Measurements from ENCODE around the gene OR6K2. TPM values are rescaled to one million over a fixed set of nuclear protein-coding genes. Genes with fewer than 3 reads are reported as not detected.
A peak's percentile ranks its signal among the peaks of the same experiment; 100 is the strongest.

Gene OR6K2, protein sequence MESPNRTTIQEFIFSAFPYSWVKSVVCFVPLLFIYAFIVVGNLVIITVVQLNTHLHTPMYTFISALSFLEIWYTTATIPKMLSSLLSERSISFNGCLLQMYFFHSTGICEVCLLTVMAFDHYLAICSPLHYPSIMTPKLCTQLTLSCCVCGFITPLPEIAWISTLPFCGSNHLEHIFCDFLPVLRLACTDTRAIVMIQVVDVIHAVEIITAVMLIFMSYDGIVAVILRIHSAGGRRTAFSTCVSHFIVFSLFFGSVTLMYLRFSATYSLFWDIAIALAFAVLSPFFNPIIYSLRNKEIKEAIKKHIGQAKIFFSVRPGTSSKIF
- total RNA-seq (not detected), polyA plus RNA-seq (not detected), total RNA-seq (0 reads per million in 6 experiments)

DNA sequence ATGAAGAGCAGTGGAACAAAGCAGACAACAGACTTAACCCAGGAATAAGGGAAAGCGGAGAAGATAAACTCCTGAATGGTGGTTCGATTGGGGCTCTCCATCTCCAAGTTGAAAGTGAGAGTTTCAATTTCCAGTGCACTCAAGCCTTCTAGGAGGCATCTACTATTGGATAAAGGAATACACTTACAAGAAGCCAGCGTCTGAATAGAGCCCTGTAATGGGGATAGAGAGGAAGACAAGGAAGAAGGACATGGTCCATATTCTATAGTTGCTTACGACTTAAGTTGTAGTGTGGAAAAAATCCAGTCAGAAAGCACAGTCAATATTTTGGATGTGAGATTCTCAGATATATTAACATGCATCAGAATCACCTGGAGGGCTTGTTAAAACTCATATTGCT, at the start of gene OR6K2:
TSS of gene OR6K2 (minus strand) at position 101 of the 400 bp plus-strand sequence. CDS start at position 101, 0 bp downstream.
- H3K4me1 Mint-ChIP-seq: no peaks in the 10 kb centered on the region
- ATAC-seq (no peak), DNase-seq (no peak)
- H3K27ac Mint-ChIP-seq: no peak within 1 kb of the TSS
- H3K4me3 Mint-ChIP-seq: no peak within 1 kb of the TSS
- H3K36me3 Mint-ChIP-seq: no peaks in the 10 kb centered on the region
- H3K27me3 Mint-ChIP-seq: peaks cover 2 to 11% (median 3%) of the 10 kb centered on the region in 5 donors
- POLR2A ChIA-PET: no interaction called here
- H3K9me3 Mint-ChIP-seq: peaks cover 0 to 6% (median 0%) of the 10 kb centered on the region in 9 donors

DNA sequence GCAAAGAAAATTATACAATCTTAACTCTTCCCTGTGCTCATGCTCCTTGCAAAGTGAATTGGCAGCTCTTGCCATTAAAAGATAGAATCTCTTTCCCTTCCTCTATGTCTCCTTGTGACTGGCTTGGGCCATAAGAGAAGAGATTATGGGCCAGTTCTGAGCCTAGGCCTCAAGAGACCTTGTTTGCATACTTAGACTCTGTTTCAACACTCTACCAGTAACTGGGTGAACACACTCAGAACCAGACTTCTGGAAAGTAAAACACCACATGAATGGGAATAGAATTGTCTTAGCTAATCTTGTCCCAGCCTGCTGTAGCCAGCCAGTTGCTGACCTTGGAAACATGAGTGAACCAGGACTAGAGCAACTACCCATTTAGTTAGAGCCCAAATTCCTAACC, 35.4 kb upstream of the OR6K2 start:
- Mint-ChIP-seq H3K36me3 (no peaks in the 10 kb centered on the region), H3K4me1 (no peaks in the 10 kb centered on the region), H3K9me3 (no peaks in the 10 kb centered on the region), H3K4me3 (no peak overlapping the region), H3K27ac (no peak overlapping the region), H3K27me3 (peaks cover 7 to 27% (median 14%) of the 10 kb centered on the region in 5 donors)
- POLR2A ChIA-PET: no interaction called here
- ATAC-seq (no peak), DNase-seq (no peak)

DNA sequence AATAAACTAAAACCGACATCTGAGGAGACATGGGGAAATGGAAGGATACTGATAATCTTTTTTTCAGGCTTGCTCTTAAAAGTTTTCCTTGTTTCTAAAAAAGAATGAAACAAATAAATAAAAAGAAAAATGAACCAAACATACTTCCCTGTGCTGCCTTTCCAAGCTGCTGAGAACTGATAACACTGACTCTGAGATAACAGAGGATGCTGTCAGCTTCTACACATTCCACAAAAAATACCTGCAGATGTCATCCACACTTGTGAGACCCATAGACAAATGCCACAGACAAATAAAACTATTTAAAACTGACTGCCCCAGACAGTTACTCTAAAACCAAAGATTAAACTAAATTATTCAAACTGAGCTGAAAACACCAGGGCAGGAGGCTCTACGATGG, 32.1 kb upstream of the OR6K2 start:
- POLR2A ChIA-PET: no interaction called here
- Mint-ChIP-seq H3K4me1 (no peaks in the 10 kb centered on the region), H3K4me3 (no peak overlapping the region), H3K27me3 (peaks cover 0 to 6% (median 1%) of the 10 kb centered on the region in 5 donors), H3K9me3 (no peaks in the 10 kb centered on the region), H3K27ac (no peak overlapping the region), H3K36me3 (no peaks in the 10 kb centered on the region)
- ATAC-seq (no peak), DNase-seq (no peak)

DNA sequence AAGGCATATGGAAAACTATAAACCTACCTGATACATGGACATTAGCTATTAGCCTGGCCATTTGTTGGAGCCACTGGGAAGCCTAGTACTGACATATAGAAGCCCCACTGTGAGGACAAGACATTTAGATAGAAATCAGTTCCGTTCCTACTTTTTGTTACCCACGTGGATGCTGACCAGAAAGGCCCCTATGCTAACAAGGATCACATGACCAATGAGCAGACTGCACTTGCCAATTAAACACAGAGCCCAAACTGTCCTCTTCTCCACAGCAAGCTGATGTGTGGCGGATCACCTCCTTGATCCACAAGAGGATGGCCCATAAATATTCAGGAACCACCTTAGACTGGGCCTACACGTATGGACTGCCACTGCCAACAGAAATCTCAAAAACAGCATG, 31.3 kb upstream of the OR6K2 start:
- H3K36me3 Mint-ChIP-seq: no peaks in the 10 kb centered on the region

DNA sequence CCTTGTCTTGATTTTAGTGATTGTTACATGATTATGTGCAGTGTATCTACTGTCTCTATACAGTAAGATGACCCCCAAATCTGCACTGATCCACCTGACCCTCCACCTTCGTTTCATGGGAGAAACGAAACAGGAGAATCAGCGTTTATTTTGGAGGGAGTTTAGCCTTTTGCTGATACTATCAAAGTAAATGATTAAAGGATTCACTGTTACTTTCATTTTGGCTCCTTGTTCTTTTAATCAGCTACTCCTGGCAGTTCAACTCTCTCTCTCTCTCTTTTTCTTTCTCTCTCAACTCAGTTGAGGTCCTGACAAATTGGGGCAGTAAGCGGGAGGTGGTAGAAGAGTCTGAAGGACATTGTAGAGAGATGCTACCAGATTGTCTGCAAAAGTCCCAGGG, 30.0 kb upstream of the OR6K2 start:
- H3K4me1 Mint-ChIP-seq: no peaks in the 10 kb centered on the region
- no peak overlapping the region for H3K4me3 Mint-ChIP-seq
- DNase-seq (no peak), ATAC-seq (no peak)
- H3K9me3 Mint-ChIP-seq: no peaks in the 10 kb centered on the region
- peaks cover 0 to 7% (median 2%) of the 10 kb centered on the region in 5 donors for H3K27me3 Mint-ChIP-seq
- POLR2A ChIA-PET: no interaction called here
- no peaks in the 10 kb centered on the region for H3K36me3 Mint-ChIP-seq
- H3K27ac Mint-ChIP-seq: no peak overlapping the region

More for the DNA sequence above, 31.3 kb upstream of the OR6K2 start:
- DNase-seq (no peak), ATAC-seq (no peak)
- peaks cover 0 to 3% (median 2%) of the 10 kb centered on the region in 5 donors for H3K27me3 Mint-ChIP-seq
- H3K4me1 Mint-ChIP-seq: no peaks in the 10 kb centered on the region
- no peaks in the 10 kb centered on the region for H3K9me3 Mint-ChIP-seq
- H3K27ac Mint-ChIP-seq: no peak overlapping the region
- no peak overlapping the region for H3K4me3 Mint-ChIP-seq
- POLR2A ChIA-PET: no interaction called here

DNA sequence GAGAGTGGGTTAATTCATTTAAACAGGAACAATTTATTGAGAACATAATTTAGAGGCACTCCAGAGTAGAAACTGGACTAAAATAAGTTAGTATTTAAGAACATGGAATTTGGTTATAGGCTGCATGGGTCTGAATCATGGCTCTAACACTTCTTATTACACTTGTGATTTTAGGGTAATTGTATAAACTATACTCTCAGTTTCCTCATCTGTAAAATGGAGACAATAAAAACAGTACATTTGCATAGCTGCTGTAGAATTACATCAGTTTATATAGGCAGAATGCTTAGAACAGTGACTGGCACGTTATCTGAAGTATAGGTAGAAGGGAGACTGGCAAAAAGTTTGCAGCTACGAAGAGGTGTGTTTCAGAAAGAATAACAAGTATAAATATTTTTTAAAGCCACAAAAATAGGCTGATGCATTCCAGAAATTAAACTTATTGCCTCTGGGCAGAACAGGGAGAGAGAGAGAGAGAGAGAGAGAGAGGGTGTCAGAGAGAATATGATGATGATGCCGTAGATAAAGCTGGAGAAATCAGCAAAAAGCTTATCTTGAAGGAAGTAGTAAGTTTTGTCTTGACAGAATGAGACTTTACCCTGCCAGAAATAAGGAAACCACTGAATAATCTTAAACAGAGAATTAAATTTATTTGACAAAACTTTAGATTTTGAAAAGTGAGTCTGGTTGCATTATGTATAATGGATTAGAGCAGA, 28.2 kb upstream of the OR6K2 start:
- Mint-ChIP-seq H3K27ac (no peak overlapping the region), H3K36me3 (no peaks in the 10 kb centered on the region), H3K27me3 (peaks cover 5 to 16% (median 10%) of the 10 kb centered on the region in 5 donors), H3K9me3 (no peaks in the 10 kb centered on the region), H3K4me3 (no peak overlapping the region), H3K4me1 (no peaks in the 10 kb centered on the region)
- ATAC-seq (no peak), DNase-seq (no peak)
- POLR2A ChIA-PET: no interaction called here

DNA sequence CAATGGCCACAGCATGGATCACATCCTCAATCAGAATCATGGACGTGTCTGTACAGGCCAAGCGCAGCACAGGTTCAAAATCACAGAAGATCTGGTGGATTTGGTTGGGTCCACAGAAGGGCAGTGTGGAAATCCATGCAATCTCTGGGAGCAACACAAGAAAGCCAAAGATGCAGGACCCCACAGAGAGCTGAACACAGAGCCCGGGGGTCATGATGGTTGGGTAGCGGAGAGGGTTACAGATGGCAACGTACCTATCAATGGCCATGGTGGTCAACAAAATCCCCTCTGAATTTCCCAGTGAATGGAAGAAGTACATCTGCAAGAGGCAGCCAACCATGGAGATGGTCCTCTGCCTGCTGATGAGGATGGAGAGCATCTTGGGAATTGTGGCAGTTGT, 24.0 kb upstream of the OR6K2 start:
- no peaks in the 10 kb centered on the region for H3K4me1 Mint-ChIP-seq
- H3K9me3 Mint-ChIP-seq: no peaks in the 10 kb centered on the region
- DNase-seq (no peak), ATAC-seq (no peak)
- POLR2A ChIA-PET: no interaction called here
- no peaks in the 10 kb centered on the region for H3K36me3 Mint-ChIP-seq
- H3K4me3 Mint-ChIP-seq: no peak overlapping the region
- H3K27ac Mint-ChIP-seq: peak overlapping the region in 1 of 10 donors; percentile 53
- H3K27me3 Mint-ChIP-seq: peaks cover 9 to 29% (median 14%) of the 10 kb centered on the region in 5 donors

DNA sequence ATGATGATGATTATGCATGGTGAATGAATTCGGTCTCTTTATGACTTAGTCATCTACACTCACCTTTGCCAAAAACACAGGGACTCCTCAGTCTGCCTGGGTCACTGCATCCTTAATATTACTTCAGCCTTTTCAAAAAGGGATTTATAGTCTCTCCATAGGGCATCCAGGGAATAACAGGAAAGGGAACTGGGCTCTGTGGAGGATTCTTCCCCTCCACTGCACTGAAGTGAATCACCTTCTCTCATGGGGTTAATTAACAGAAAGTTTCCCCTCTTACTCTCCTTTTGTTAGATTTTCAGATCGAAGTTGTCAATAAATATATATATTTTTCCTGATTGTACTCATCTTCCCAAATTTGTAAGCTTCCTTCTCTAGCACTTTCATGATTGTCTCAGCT, 20.2 kb upstream of the OR6K2 start, which contains the start of gene OR6K3:
TSS of gene OR6K3 (minus strand) at position 101 of the 400 bp plus-strand sequence. CDS start 2,605 bp downstream, outside the sequence.
- H3K36me3 Mint-ChIP-seq: no peaks in the 10 kb centered on the region
- ATAC-seq (no peak), DNase-seq (no peak)
- peaks cover 10 to 47% (median 20%) of the 10 kb centered on the region in 5 donors for H3K27me3 Mint-ChIP-seq
- POLR2A ChIA-PET: no interaction called here
- no peak within 1 kb of the TSS for H3K27ac Mint-ChIP-seq
- no peaks in the 10 kb centered on the region for H3K9me3 Mint-ChIP-seq
- no peaks in the 10 kb centered on the region for H3K4me1 Mint-ChIP-seq
- H3K4me3 Mint-ChIP-seq: no peak within 1 kb of the TSS

DNA sequence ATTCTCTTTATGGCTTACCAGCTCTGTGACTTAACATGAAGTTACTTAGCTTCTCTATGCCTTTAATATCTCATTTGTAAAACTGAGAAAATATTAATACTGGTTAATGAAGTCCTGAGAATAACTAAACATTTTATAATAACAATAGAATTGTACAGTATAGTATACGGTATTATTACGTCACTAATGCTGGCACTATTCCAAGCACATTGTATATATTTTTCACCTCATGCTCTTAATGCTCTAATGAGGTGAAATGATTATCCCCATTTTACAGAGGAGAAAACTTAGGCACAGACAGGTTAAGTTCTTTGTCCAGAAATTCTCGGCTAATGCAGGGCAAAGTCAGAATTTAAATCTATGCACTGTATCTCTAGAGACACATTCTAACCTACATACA, 19.2 kb upstream of the OR6K2 start:
- ATAC-seq (no peak), DNase-seq (no peak)
- Mint-ChIP-seq H3K4me1 (no peaks in the 10 kb centered on the region), H3K9me3 (no peaks in the 10 kb centered on the region), H3K4me3 (no peak overlapping the region), H3K27ac (no peak overlapping the region), H3K36me3 (no peaks in the 10 kb centered on the region), H3K27me3 (peaks cover 12 to 53% (median 21%) of the 10 kb centered on the region in 5 donors)
- POLR2A ChIA-PET: no interaction called here

DNA sequence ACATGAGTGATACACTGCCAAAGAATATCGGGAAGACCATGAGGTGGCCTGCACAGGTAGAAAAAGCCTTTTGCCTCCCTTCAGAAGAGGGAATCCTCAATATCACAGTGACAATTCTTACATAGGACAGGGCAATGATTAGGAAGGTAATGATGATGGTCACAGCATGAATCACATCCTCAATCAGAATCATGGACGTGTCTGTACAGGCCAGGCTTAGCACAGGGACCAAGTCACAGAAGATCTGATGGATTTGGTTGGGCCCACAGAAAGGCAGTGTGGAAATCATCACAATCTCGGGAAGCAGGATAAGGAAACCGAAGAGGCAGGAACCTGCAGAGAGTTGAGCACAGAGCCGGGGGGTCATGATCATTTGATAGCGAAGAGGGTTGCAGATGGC, 16.9 kb upstream of the OR6K2 start:
- H3K4me1 Mint-ChIP-seq: no peaks in the 10 kb centered on the region
- no peak for ATAC-seq
- H3K4me3 Mint-ChIP-seq: no peak overlapping the region

DNA sequence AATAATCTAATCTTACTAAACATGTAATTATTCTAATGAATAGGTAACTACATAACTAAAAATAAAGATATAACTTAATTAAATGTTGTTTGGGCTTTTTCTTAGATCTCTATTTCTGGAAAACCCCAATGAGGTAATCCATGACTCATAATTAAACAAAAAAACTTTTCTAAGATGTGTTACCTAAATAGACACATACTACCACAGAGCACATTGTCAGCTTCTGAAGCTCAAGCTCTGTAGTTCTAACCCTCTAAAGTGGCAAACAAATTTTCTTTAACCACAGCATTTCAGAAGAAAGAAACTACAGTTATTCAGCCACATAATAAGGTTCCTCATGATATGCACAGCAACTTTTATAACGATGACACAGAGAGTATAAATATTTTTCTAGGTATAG, 15.9 kb upstream of the OR6K2 start:
- H3K4me3 Mint-ChIP-seq: no peak overlapping the region
- POLR2A ChIA-PET: no interaction called here
- H3K27ac Mint-ChIP-seq: no peak overlapping the region
- ATAC-seq (no peak), DNase-seq (no peak)
- peaks cover 16 to 39% (median 22%) of the 10 kb centered on the region in 5 donors for H3K27me3 Mint-ChIP-seq
- no peaks in the 10 kb centered on the region for H3K4me1 Mint-ChIP-seq
- no peaks in the 10 kb centered on the region for H3K9me3 Mint-ChIP-seq
- H3K36me3 Mint-ChIP-seq: no peaks in the 10 kb centered on the region

More for the DNA sequence above, 16.9 kb upstream of the OR6K2 start:
- H3K36me3 Mint-ChIP-seq: no peaks in the 10 kb centered on the region
- H3K27me3 Mint-ChIP-seq: peaks cover 13 to 43% (median 24%) of the 10 kb centered on the region in 5 donors
- H3K9me3 Mint-ChIP-seq: no peaks in the 10 kb centered on the region
- no peak for DNase-seq
- H3K27ac Mint-ChIP-seq: no peak overlapping the region
- POLR2A ChIA-PET: no interaction called here

DNA sequence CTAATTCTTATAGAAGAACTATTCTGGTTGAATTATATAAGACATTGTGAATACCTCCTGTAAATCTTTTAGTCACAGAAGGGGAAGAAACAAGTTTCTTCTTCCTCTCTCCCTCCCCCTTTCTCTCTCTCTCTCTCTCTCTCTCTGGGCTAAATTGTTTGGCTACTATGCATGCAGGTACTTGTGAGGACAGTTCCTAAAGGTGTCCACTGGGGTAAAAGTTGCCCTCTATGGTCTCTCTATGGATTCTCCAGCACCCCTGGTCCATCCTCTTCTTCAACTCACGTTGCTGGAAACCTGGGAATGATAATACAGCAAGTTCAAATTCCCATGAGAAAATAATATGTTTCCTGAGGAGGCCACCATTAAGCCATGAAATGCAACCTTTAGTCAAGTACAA, 14.3 kb upstream of the OR6K2 start:
- H3K27ac Mint-ChIP-seq: no peak overlapping the region
- H3K9me3 Mint-ChIP-seq: no peaks in the 10 kb centered on the region
- H3K27me3 Mint-ChIP-seq: peaks cover 17 to 38% (median 20%) of the 10 kb centered on the region in 5 donors

DNA sequence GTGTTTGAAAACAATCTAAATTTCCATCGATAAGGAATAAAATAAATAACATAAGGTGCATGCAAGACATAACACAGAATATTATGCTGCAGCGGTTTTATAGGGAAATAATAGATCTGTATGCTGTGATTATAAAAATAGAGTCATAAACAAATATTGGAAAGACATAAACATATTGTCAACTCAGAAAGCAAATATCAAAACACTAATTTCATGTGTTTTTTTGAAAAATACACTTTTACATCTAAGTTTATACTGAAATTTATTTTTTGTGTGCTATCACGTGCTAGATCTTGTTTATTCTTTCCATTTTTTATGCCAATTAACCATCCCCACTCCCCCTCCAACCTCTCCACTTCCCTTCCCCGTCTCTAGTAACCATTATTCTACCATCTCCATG, 10.6 kb upstream of the OR6K2 start:
- Mint-ChIP-seq H3K4me3 (no peak overlapping the region), H3K9me3 (no peaks in the 10 kb centered on the region), H3K36me3 (no peaks in the 10 kb centered on the region), H3K27me3 (peaks cover 7 to 19% (median 13%) of the 10 kb centered on the region in 5 donors), H3K4me1 (no peaks in the 10 kb centered on the region), H3K27ac (no peak overlapping the region)
- DNase-seq (no peak), ATAC-seq (no peak)
- POLR2A ChIA-PET: no interaction called here

More for the DNA sequence above, 14.3 kb upstream of the OR6K2 start:
- no peak for ATAC-seq
- Mint-ChIP-seq H3K36me3 (no peaks in the 10 kb centered on the region), H3K4me1 (no peaks in the 10 kb centered on the region), H3K4me3 (no peak overlapping the region)
- DNase-seq: no peak
- POLR2A ChIA-PET: no interaction called here

Measured in naive thymus-derived CD8-positive, alpha-beta T cell (primary cell).